Measurements from ENCODE around the gene SH3RF1.

- TF ChIP-seq CTCF (IDR thresholded peaks at IDR 0.05): no peak
- no peak for TF ChIP-seq POLR2A (IDR thresholded peaks at IDR 0.05)
These were observed 41.2 kb downstream of the SH3RF1 start for GRCh38 chr4:169229571-169230028.
